Sigmoid colon (tissue), 4 donors: ENCODE data around the gene GPR15LG.

Experiments used
- EP300 ChIP-seq, 4 donors: sonication (generic); formaldehyde crosslinking; IDR thresholded peaks; one replicate each; pipeline ENCODE4 v1.6.1; 2017; ENCODE audit warnings: antibody characterized with exemption in 4 of 4
- POLR2A ChIP-seq, 2 donors: fragments of 450-650 bp; IDR thresholded peaks; one replicate each; pipeline ENCODE4 v1.6.1; 2016; ENCODE audit warnings: antibody characterized with exemption in 2 of 2, mild to moderate bottlenecking in 2 of 2, moderate library complexity in 2 of 2
- POLR2AphosphoS5 ChIP-seq, 4 donors: sonication (generic); formaldehyde crosslinking; IDR thresholded peaks; one replicate each; pipeline ENCODE4 v1.6.1; 2017; ENCODE audit warnings: antibody characterized with exemption in 4 of 4
- TF ChIP-seq, protein P1 (sequence below), 4 experiments: fragments of 450-650 bp in 3 of 4; fragments of 200-600 bp in 1 of 4; IDR thresholded peaks; one replicate each; pipeline ENCODE4 v1.5.1; 2016 to 2019; ENCODE audit warnings: antibody characterized with exemption in 4 of 4, mild to moderate bottlenecking in 3 of 4, moderate library complexity in 2 of 4

DNA sequence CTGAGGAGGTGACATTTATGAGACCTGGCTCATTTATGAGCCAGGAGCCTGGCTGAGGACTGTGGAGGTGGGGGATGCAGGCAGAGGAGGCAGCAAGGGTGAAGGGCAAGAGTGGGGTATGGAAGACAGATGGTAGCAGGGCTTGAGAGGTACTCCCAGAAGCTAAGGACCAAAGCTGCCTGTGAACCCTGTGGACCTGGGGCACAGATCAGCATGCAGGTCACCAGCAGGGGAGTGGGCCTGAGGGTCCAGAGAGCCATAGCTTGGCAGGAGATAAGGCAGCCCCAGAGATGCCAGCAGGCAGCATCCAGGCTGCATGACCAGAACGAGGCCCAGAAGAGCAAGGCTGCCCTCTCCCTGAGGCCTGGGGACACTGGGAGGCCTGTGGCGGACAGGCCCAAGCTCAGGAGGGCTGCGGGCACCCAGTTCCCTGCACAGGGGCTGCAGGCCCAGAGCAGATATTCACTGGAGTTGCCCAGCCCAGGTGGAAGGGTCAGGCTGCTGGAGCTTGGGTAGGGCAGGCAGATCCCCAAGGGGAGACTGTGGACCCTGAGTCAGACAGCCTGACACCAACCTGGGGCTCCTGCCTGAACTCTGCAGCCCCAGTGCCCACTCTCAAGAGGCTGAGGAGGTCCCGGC is 3.4 kb downstream of the GPR15LG start:
- TF ChIP-seq, protein P1, sequence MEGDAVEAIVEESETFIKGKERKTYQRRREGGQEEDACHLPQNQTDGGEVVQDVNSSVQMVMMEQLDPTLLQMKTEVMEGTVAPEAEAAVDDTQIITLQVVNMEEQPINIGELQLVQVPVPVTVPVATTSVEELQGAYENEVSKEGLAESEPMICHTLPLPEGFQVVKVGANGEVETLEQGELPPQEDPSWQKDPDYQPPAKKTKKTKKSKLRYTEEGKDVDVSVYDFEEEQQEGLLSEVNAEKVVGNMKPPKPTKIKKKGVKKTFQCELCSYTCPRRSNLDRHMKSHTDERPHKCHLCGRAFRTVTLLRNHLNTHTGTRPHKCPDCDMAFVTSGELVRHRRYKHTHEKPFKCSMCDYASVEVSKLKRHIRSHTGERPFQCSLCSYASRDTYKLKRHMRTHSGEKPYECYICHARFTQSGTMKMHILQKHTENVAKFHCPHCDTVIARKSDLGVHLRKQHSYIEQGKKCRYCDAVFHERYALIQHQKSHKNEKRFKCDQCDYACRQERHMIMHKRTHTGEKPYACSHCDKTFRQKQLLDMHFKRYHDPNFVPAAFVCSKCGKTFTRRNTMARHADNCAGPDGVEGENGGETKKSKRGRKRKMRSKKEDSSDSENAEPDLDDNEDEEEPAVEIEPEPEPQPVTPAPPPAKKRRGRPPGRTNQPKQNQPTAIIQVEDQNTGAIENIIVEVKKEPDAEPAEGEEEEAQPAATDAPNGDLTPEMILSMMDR (IDR thresholded peaks at IDR 0.05) = no peak
- no peak for TF ChIP-seq POLR2AphosphoS5 (IDR thresholded peaks at IDR 0.05)
- TF ChIP-seq POLR2A (IDR thresholded peaks at IDR 0.05) = no peak
- no peak for TF ChIP-seq EP300 (IDR thresholded peaks at IDR 0.05)
